NOMO-1 treated with DMSO at 0.1 percent for 48 hours (cell line): ENCODE measurements around the gene UBE2V1.
"Not testable (repeated sequence)": the region's sequence is repeated elsewhere in the genome, so short reads cannot be mapped to it uniquely, and the experiment has no call there.

Experiments used
- DNase-seq: peaks from one replicate; lab custom pipeline; 2025; ENCODE audit not compliant: unreplicated experiment; lab: John Stamatoyannopoulos, UW

Gene UBE2V1

GRCh38 chr20:50097843-50098242, 15.1 kb downstream of the UBE2V1 start:
- no peak for DNase-seq

GRCh38 chr20:50096237-50096636, 16.7 kb downstream of the UBE2V1 start:
- no peak for DNase-seq

- DNase-seq = no peak
Measured at GRCh38 chr20:50095476-50096078, 17.4 kb downstream of the UBE2V1 start.

GRCh38 chr20:50094522-50094921, 18.4 kb downstream of the UBE2V1 start:
- DNase-seq = no peak

GRCh38 chr20:50093240-50093639, 19.7 kb downstream of the UBE2V1 start:
- no peak for DNase-seq

GRCh38 chr20:50092436-50092835, 20.5 kb downstream of the UBE2V1 start:
- no peak for DNase-seq

GRCh38 chr20:50089787-50090177, 23.2 kb downstream of the UBE2V1 start:
- no peak for DNase-seq

- no peak for DNase-seq
Measured at GRCh38 chr20:50089140-50089786, 23.7 kb downstream of the UBE2V1 start.

GRCh38 chr20:50088022-50088421, 24.9 kb downstream of the UBE2V1 start:
- no peak for DNase-seq

- DNase-seq = peak; percentile 85
Measured at GRCh38 chr20:50085481-50086365, 27.2 kb downstream of the UBE2V1 start.

GRCh38 chr20:50085146-50085480, 27.8 kb downstream of the UBE2V1 start:
- no peak for DNase-seq

GRCh38 chr20:50083034-50083433, 29.9 kb downstream of the UBE2V1 start:
- DNase-seq = no peak

GRCh38 chr20:50082056-50082455, 30.9 kb downstream of the UBE2V1 start:
- not testable (repeated sequence) for DNase-seq

- DNase-seq = no peak
Measured at GRCh38 chr20:50077818-50078601, 34.9 kb downstream of the UBE2V1 start.

GRCh38 chr20:50073500-50073899, 39.5 kb downstream of the UBE2V1 start:
- no peak for DNase-seq

- peak; percentile 84 for DNase-seq
Measured at GRCh38 chr20:50071039-50071888, 41.7 kb downstream of the UBE2V1 start.

- DNase-seq = no peak
Measured at GRCh38 chr20:50070361-50070760, 42.6 kb downstream of the UBE2V1 start.

- DNase-seq = no peak
Measured at GRCh38 chr20:50068041-50068651, 44.8 kb downstream of the UBE2V1 start.

GRCh38 chr20:50067461-50067860, 45.5 kb downstream of the UBE2V1 start:
- DNase-seq = no peak

GRCh38 chr20:50067018-50067417, 45.9 kb downstream of the UBE2V1 start:
- no peak for DNase-seq
